Right forelimb (tissue), 1 donor: Measurements from ENCODE around the gene PAK4.

Source experiments
- DNase-seq: peaks from one replicate; pipeline ENCODE4 v3.0.0-alpha.2; 2018

Gene PAK4

DNA sequence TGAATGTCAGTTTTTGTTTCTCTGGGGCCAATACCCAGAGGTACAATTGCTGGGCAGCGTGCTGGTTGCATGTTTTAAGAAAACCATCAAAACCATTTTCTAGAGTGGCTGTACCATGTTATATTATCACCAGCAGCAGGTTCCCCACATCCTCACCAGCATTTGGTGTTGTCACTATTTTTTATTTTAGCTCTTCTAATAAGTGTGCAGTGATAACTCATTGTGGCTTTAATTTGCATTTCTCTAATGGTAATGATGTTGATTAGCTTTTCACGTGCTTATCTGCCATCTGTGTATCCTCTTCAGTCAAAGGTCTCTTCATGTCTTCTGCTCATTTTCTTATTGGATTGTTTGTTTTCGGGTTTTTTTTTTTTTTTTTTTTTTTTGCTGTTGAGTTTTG, 21.9 kb downstream of the PAK4 start:
- DNase-seq = no peak

DNA sequence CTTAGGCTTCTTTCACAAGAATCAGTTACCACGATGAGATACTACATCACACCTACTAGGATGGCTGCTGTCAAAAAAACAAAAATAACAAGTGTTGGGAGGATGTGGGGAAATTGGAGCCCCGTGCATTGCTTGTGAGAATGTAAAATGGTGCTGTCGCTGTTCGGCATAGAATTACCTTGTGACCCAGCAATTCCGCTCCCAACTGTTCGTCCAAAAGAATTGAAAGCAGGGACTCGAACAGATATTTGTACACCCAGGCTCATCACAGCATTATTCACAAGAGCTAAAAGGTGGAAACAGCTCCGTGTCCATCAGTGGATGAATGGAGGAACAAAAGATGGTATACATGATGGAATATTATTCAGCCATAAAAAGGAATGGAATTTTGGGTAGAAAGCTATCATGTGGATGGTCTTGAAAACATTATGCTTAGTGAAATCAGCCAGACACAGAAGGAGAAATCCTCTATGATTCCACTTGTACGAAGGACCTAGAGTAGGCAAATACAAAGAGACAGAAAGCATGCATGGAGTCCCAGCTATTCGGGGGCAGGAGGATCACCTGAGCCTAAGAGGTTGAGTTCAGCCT, 23.4 kb downstream of the PAK4 start:
- no peak for DNase-seq

DNA sequence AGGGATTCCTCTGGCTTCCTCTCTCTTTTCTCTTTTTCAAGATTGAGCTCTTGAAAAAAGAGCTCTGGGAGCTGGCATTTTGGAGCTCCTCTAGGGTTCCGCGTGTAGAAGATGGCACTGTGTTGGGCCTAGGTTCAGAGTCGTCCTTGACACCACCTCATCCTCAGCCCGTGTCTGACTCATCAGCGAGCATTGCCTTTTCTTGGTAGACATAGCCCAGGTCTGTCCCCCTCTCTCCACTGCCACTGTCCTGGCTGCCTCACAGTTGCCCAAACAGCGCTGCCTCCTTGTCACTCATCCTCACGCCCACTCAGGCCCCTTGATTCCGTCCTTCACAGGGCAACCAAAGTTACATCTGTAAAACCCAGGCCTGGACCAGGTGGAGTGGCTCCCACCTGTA, 24.6 kb downstream of the PAK4 start:
- no peak for DNase-seq

DNA sequence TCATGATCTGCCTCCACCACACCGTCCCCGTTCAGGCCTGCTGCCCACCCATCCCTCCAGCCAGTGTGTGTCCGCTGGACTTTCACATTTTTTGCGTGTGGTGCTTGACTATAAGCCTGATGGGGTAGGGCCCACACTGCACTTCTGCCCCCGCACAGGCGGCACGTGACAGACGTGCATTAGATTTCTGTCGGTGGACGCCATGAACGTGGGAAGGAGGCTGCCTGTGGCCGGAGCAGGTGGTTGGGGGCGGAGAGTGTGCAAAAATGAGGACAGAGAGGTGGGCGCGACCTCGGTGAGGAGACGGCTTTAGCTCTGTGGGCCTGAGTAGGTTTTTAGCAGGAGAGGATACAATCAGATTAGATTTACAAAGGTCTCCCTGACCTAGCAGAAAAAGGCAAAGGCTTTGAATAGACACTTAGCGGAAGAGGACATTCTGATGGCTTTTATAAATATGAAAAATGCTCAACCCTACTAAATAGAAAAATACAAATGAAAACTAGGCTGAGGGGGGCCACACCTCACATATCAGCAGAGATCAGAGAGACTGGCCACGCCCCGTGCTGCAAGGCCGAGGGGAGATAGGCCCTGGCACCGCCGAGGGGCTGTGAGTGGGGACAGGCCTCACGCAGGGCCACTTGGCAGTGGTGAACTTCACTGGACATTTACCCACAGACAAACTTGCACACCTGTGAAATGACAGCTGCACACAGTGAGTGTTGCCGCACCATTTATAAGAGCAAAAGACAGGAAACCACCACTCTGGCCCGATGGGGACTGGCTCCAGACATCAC, 25.4 kb downstream of the PAK4 start:
- DNase-seq = no peak

DNA sequence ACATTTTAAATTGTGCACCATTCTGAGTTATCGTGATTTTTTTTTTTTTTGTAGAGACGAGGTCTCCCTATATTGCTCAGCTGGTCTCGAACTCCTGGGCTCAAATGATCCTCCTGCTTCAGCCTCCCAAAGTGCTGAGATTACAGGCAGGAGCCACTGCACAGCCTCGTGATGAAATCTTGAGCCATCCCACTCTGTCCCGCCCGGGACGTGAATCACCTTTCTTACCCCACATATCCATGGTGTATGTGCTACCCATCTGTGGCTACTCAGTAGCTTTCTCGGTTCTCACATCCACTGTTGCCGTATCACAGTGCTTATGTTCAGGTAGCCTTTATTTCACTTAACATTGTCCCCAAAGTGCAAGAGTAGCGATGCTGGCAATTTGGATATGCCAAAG, 26.5 kb downstream of the PAK4 start:
- no peak for DNase-seq

DNA sequence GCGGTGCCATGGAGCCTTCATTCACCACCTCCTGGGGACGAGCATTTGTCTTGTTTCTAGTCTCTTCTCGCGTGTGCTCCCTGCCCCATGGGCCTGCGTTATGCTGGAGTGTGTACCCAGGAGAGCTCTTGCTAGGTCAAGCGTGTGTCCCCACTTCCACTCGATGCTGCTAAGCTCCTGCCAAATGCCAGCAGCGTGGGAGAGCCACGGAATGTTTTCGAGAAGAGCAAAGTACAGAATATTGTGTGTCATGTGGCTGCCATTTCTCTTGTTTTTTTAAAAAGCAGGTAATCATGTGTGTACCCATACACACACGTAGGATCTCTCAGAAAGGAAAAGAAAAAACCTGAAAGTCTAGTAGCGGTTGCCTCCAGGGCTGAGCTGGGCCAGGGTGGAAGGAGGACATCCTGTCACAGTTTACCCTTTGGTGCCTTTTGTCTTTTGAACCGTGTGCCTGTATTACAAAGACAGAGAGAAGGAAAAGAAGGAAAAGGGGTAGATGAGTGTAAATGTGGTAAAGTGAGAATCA, 28.6 kb downstream of the PAK4 start:
- DNase-seq = no peak

DNA sequence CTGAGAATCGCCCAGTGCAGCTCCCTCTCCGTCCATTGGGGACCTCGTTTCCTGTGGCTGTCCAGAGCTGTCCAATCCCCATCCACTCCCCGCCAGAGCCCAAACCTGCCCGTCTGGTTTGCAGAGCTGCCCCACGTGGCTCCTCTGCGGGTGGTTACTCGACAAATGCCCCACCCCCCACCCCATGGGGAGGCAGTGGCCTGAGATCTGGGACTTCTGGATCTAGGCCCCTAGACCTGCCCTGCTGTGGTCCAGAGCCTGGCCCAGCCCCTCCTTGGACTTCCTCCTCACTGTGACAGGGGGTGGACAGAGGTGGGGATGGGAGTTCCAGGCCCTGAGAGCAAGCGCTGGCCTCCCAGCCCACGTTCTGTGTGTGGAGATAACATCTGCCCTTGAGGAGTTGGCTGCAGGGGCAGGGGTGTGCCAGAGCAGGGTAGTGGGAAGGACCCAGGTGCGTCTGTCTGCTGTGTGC, 29.1 kb downstream of the PAK4 start:
- no peak for DNase-seq

DNA sequence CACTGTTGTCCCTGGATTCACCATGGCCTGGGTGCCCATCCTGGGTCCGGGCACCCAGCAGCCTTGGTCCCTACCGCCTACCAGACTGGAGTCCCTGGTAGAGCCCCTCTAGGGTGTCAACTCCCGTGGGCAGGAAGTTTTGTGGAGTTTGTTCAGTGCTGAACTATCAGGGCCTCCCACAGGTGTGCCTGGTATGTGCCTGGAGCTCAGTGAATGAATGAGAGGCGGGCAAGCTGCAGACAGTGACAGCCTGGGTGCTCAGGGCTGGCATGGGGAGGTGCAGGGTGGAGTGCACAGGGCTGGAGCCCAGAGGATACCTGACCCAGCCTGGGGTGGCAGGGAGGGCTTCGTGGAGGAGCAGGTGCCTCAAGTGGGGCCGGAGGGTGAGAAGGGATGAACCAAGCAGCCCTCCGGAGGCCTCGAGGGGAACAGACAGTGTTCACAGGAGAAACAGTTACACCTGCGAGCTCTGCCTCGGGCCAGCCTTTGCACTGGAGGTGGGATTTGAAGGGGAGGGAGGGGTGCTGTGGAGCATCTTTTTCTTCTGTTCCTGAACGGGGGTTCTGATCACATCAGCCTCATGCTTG, 29.6 kb downstream of the PAK4 start:
- DNase-seq = no peak

DNA sequence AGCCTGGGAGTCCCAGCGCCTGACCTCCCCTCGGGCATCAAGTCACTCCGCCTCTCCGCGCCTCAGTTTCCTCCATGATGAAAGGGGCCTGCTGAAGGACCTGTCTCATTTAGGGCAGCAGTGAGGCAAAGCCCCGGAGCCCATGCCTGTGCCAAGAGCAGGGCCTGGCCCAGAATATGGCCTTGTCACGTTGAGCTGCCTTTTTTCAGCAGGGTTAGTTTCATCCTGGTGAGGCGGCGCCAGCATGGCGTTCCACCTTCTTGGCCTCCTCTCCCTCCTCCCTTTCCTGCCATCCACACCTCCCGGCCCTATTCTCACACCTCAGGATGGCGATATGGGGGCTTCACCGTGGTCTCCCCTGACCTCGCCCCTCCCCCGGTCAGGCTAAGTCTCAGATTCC, 30.2 kb downstream of the PAK4 start:
- no peak for DNase-seq

DNA sequence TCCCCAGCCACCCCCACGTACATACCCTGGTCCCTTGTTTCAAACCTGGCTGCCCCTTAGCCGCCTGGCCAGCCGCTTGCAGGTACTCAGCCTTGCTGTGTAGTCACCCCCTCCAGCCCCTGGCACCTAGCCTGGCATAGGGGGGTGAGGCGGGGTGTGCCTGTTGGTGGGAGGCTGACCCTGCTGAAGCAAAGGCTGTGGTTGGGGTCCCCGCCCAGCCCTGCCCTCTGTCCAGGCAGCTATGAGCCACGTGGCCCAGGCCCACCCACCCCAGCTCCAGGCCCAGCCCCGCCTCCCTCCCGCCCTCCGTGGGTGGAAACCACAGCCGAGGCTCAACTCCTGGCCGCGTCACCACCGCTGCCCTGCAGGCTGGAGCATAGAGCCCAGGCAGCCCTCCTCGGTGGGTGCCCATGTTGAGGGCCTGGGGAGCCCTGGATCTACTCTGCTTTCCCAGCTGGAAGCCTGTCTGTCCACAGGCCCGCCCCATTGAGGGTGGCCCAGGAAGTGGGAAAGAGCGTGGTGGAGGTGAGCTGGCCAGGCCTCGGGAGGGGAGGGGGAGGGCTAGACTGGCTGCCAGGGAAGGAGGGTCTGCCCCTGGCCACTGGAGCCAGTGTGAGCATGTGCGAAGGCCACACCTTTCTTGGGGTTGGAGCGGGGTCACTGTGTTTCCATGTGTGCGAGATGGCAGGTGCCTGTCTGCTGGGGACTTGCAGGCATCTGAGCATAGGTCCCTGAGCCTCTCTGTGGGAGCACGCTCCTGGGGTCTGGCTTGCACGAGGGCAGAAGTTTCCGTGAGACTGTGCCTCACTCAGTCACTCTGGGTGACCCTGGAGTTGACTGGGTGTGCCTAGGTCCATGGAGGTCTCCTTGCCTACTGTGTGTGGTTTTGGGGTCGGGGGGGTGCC, 31.0 kb downstream of the PAK4 start:
- DNase-seq = peak; percentile 65

DNA sequence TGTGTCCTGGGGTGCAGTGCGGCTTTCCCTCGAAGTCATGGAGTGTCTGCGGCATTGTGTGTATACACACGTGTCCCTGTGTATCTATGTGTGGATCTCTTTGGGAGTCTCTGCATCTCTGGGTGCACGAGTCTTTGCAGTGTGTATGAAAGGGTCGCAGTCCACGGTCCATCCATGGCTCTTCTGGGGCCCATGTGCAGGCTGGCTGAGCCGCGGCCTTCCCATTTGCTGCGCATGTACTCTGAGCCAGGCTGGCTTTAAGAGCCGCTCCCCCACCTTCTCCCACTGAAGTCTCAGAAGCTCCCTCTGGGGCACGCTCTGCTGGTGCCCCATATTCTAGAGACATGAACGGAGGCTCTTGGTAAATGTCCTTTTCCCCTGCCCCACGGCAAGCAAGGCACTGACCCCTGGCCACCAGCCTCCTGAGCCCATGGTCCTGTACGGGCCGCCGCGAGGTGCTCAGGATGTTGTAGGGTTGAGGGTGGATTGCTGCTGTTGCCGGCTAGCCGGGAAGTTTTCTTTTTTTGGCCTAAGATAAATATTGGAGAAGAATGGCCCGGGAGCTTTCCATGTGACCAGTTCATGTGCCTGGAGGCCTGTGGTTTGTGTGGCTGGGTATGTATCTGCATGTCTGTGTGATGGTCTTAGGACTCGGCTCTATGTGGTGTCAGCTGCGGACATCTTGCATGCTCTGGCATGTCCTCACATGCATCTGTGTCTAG, 31.9 kb downstream of the PAK4 start:
- DNase-seq = no peak

DNA sequence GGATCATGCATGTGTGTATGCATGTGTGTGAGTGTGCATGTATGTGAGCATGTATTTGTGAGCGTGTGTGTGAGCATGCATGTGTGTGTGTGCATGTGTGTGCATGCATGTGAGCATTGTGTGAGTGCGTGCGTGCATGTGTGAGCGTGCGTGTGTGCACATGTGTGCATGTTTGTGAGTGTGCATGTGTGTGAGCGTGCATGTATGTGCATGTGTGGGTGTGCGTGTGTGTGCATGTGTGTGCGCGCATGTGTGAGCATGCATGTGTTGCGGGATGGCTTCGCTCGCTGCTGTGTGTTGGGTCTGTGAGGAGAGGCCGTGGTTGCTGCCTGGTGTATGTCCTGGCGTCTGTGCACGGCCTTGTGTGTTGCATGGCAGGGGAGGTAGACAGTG, 32.4 kb downstream of the PAK4 start:
- no peak for DNase-seq

DNA sequence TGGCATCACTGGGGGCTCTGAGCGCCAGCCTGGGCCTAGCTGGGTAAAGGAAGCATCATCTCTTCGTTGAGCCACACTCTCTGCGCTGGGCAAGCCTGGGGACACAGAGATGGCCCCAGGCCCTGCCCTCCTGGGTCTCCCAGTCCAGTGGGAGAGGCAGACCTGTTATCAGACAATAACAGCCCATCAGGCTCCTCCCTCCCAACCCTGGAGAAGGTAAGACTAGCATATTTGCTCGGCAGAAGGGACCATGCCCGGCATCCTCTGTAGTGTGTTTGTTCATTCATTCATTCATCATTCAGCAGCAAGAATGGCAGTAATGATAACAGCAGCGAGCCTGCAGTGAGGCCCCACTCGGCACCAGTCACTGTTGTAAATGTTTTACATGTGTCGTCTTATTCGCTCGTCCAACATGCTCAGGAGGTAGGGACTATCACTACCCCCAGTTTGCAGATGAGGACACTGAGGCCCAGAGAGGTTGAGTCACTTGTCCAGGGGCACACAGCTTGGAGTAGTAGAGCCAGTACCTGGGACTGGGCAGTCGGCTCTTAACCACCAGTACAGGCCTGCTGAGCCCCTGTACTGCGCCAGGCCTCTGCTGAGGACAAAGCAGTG, 33.2 kb downstream of the PAK4 start:
- DNase-seq = no peak

DNA sequence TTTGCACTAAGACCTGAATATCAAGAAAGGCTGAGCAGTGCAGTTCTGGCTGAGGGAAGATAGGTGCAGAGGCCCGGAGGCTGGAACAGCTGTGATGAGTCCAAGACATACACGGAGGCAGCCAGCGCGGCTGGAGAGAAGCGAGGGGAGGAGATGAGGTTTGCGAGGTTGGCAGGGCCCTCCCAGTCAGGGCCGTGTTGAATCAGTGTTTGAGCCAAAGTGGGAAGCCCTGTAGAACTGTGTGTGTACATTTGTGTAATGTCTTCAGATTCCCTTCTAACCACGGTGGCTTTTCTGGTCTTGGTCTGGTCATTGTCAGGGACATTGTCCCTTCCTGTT, 34.9 kb downstream of the PAK4 start:
- peak; percentile 81 for DNase-seq

DNA sequence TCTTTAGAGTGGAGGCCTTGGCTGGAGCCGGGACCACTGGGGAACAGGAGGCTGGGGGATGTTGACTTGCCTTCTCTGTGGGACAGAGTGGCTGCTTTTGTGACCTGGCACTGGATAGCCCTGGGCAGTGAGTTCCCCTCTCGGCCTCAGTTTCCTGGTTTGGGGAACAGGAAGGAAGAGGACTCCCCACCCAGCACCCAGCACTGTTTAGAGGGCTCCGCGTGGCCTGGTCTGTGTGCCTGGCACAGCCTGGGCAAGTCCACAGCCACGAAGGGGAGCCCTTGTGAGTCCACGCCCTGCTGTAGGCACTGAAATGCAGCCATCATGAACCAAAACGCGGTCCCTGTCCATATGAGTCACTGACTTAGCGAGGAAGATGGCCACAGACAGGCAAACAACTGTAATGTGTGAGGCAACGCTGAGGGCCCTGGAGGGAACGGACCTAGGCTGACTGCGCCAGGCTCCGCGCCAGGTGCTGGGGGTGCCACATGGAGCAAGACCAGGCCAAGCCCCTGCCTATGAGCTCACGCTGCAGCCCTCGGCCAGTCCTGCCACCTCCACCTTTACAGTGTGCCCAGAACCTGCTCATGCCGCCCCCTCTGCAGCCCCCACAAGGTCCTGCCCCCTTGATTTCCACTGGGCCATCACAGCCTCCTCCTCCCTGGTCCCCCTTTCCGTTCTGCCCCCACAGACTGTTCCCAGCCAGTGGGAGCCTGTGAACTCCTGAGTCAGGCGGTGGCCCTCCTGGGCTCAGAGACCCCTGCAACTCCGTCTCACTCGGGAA, 35.5 kb downstream of the PAK4 start:
- no peak for DNase-seq

DNA sequence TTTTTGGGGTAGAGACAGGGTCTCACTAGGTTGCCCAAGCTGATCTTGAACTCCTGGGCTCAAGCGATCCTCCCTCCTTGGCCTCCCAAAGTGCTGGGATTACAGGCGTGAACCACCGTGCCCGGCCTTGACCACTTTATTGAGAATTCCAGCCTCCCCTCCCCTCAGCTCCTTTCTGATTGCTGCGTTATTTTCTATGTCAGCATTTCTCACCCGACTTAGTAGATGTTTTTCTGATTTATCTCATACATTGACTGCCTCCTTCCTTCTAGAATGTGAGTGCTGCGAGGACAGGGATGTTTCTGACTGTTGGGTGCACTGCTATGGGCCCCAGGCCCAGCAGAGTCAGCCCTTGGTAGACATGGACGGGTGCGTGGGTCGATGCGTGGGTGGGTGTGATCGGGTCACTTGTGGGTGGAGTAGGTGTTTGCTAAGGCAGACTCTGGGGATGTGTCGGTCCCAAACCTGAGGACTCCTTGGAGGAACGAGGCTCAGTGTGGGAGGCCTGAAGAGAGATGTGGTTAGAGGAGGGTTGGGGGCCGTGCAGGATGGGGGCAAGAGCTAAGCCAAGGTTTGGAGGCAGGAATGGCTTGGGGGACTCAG, 37.0 kb downstream of the PAK4 start:
- no peak for DNase-seq

DNA sequence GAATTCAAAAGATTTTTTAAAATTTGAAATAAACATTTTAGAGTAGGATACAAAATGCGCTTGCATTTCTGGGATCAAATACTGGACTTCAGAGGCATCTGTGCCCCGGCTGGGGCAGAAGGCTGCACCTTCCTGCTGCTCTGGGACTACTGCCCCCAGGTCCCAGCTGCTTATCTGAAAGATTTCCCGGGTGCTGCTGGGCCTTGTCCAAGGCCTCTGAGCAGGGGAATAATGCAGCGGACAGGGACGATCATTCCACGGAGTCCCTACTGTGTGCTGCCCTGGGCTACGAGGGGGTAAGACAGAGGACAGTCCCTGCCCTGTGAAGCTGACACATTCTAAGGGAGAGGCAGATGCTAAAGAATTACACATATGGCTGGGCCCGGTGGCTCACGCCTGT, 38.0 kb downstream of the PAK4 start:
- DNase-seq = no peak

DNA sequence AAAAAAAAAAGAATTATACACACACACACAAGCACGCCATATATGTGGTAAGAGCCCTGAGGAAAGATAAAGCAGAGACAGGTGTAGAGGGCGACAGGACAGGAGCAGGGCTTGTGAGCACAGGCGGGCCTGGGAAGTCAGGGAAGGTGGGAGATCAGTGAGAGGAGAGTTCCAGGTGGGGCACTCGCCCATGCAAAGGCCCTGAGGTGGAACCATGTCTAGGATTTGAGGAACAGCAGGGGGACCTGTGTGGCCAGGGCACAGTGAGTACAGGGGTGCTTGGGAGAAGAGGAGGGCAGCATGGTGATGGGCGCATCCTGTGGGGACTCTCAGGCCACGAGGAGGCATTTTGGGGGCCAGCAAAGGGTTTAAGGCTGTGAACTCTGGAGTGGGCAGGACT, 38.7 kb downstream of the PAK4 start:
- no peak for DNase-seq

DNA sequence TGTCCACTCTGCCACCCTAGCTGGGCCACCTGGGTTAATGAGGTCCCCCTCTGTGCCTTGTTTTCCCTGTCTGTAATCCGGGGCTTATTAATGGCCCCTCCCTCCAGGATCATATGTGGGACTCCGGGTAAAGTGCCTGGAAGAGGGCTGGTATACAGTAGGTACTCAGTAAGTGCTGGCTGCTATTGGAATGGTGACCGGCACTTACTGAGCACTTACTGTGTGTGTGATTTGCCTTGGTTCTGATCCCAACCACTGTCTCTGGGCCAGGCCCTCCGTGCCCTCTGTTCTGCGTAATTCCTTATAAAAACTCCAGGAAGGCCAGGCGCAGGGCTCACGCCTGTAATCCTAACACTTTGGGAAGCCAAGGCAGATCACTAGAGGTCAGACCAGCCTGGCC, 40.3 kb downstream of the PAK4 start:
- DNase-seq = no peak

DNA sequence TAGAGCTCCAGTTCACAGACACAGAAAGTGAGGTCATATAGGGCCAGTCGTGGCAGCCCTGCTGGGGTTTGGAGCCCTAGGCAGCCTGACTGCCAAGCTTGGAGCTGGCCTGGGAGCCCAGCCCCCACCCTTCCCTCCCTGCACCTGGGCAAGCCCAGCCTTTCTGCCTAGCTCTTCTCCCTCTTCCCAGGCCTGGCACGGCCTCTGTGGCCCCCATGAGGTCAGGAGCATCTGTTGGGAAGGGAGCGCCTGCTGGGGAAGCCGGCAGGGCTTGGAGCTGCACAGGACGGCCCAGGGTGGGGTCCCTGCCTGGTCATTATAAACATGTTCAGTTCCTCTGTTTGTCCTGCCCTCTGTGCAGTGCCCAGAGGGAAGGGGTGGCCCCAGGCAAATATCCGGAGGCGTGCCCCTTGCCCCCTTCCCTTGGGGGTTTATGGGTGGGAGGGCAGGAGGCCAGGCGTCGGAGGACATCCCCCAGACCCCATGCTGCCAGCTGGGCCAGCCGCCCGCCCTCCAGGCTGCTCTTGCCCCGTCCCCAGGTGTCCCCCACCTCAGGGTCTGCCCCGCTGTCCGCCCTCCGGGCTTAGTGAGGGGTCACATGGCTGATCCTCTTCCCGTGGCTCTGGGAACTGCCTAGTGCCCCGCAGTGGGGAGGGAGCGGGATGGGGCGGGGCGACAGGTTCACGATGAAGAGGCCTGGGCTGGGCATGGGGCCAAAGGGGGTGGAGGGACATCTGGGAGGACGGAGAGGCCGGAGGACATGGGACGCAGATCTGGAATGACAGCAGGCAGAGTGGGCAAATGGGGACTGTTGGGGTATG, 41.2 kb downstream of the PAK4 start:
- DNase-seq = no peak
